ENCODE results near the gene APOL1.
A peak's percentile ranks its signal among the peaks of the same experiment; 100 is the strongest.
"Not testable (repeated sequence)": the region's sequence is repeated elsewhere in the genome, so short reads cannot be mapped to it uniquely, and the experiment has no call there.

APOL1 gene

DNA sequence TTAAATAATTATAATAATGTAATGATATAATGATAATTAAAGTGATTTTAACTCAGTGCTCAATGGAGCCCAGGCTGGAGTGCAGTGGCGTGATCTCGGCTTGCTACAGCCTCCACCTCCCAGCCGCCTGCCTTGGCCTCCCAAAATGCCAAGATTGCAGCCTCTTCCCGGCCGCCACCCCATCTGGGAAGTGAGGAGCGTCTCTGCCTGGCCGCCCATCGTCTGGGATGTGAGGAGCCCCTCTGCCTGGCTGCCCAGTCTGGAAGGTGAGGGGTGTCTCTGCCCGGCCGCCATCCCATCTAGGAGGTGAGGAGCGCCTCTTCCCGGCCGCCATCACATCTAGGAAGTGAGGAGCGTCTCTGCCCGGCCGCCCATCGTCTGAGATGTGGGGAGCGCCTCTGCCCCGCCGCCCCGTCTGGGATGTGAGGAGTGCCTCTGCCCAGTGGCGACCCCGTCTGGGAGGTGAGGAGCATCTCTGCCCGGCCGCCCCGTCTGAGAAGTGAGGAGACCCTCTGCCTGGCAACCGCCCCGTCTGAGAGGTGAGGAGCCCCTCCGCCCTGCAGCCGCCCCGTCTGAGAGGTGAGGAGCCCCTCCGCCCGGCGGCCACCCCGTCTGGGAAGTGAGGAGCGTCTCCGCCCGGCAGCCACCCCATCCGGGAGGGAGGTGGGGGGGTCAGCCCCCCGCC lies 37.6 kb downstream of the APOL1 start:
- DNase-seq (ENCODE audit: low read depth in 1 of 2, low spot score in 1 of 2) = not testable (repeated sequence)

- no peak for DNase-seq (ENCODE audit: low read depth in 1 of 2, low spot score in 1 of 2)
These were observed 39.2 kb downstream of the APOL1 start for GRCh38 chr22:36291831-36292740.

GRCh38 chr22:36292823-36293530 lies 40.0 kb downstream of the APOL1 start:
- DNase-seq (ENCODE audit: low read depth in 1 of 2, low spot score in 1 of 2) = no peak

DNA sequence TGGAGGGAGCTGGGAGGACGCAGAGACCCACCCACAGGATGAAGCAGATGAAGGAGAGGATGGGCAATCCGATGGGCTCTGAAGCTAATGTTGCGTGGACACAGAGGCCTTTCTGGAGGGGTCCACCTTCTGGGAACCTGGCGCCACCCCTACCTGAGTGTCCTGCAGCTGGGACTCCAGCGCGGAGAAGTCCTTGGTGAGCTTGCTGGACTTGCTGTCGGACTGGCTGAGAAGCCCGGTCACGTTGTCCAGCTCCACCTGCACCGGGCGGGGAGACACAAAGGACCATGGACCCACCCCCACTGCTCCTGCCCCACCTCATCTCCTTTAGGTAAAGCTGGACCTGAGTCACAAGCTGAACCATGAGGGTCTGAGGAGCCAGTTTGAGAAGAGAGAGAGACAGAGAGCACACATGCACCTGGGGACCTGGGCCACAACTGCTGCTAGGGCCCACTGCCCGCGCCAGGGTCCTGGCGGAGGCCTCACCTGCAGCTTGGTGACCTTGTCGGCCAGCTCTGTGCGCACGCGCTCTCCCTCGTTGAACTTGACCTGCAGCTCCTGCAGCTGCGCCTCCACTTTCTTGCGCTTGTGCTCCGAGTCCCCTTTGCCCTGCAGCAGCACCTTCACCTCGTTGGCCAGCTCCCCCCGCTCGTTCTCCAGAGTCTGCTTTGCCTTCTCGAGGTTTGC lies 40.8 kb downstream of the APOL1 start:
- no peak for DNase-seq (ENCODE audit: low read depth in 1 of 2, low spot score in 1 of 2)

DNA sequence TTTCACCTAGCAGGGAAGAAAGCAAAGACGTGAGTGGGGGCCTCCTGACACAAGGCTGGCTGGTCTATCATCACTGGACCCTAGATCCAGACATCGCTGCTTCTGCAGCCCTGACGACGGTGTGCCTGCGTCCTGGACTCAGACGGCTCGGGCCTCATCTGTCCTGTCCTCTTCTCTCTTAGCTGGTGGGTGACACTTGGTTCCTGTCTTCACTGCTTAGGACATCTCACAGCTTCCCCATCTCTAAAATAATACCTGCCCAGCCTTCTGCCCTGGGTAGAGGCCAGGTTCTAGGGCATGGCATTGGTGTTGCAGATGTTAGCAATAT lies 41.3 kb downstream of the APOL1 start:
- no peak for DNase-seq (ENCODE audit: low read depth in 1 of 2, low spot score in 1 of 2)

- no peak for DNase-seq (ENCODE audit: low read depth in 1 of 2, low spot score in 1 of 2)
These were observed 41.9 kb downstream of the APOL1 start for GRCh38 chr22:36294801-36295200.

DNA sequence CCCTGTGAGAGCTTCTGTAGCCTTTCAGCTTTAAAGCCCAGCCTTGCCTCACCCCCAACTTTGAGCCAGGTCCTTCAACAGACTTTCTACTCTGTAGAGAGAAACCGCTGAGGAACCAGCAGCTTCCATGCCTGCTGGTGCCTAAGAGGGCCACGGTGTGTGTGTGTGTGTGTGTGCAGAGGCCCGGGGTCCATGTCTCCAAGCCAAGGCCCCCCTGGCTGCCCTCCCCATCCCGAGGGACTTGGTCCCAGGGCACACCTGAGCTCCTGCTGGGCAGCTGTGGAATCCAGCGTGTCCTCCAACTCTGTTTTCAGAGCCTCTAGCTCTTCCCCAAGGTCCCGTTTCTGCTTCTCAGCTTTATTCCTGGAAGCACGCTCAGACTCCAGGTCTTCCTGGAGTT lies 42.3 kb downstream of the APOL1 start:
- DNase-seq (ENCODE audit: low read depth in 1 of 2, low spot score in 1 of 2) = no peak

DNA sequence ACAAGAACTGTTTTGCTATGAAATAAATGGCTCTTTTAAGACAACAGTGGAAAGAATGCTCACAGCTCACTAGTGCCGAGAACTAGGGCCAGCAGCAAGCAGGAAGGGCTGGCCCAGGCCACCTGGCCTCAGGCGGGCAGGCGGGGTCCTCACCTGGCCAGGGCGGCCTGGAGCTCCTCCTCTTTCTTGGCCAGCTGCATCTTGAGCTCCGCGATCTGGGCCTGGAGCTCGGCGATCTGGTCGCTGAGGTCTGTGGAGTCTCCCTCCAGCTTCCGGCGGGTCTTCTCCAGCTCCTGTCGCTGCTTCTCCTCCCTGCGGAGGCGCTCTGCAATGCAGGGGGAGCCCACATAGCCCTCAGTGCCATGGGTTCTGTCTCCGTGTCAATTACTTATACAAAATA lies 43.8 kb downstream of the APOL1 start:
- no peak for DNase-seq (ENCODE audit: low read depth in 1 of 2, low spot score in 1 of 2)

- no peak for DNase-seq (ENCODE audit: low read depth in 1 of 2, low spot score in 1 of 2)
These were observed 44.6 kb downstream of the APOL1 start for GRCh38 chr22:36297568-36297967.

GRCh38 chr22:36298118-36298517 lies 45.2 kb downstream of the APOL1 start:
- no peak for DNase-seq (ENCODE audit: low read depth in 1 of 2, low spot score in 1 of 2)

DNA sequence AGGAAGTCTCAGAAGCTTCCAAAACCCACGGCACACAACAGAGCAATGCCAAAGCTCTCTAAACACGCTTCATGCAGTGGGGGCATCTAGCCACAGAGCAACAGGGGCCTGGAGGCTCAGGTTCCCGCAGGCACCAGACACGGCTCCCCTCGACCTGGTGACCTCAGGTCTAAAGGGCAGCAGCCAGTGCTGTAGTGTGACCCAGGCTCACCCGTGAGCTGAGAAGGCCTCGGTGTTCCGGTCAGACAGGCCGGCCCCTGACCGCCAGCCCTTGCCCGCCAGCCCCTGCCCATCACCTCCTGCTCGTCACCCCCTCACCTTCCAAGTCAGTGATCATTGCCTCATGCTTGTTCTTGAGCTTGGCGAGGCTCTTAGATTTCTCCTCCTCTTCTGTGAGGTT lies 45.7 kb downstream of the APOL1 start:
- DNase-seq (ENCODE audit: low read depth in 1 of 2, low spot score in 1 of 2) = no peak

GRCh38 chr22:36299295-36299694 lies 46.4 kb downstream of the APOL1 start:
- DNase-seq (ENCODE audit: low read depth in 1 of 2, low spot score in 1 of 2) = no peak

- DNase-seq (ENCODE audit: low read depth in 1 of 2, low spot score in 1 of 2) = no peak
These were observed 47.0 kb downstream of the APOL1 start for GRCh38 chr22:36299911-36300310.

DNA sequence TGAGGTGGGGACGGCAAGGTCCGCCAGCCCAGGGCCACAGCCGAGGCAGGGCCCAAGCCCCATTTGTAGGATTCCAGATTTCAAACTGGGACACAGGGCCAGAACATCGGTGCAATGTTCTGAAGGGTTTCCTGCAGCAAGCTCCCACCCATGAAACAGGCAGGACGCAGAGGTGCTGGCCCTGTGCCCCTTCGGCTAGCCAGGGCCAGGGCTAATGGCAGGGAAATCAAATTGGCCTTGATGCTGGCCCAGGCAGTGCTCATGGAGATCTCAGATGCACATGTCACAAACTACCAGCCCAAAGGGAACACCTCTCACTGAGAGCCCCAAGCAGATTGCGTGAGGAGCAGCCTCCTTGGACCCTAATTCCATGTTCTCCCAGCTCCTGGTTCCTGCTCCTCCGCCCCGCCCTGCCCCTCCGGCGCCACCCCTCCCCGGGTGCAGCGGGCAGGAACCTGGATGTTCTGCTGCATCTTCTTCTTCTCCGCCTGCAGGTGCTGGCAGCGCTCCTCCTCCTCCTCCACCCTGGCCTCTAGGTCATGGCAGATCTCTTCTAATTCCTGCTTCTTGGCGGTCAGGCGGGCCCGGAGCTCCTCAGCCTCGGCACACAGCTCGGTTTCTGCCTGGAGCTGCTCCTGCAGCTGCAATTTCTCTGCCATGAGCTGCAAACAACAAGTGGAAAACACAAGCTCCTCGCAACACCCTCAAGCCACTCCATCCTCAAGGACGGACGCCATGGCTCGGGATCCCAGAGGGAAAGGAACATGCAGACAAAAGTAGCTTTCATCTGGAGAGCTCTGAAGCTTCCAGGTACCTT lies 47.7 kb downstream of the APOL1 start:
- no peak for DNase-seq (ENCODE audit: low read depth in 1 of 2, low spot score in 1 of 2)

GRCh38 chr22:36301384-36301828 lies 48.5 kb downstream of the APOL1 start:
- DNase-seq (ENCODE audit: low read depth in 1 of 2, low spot score in 1 of 2) = peak; percentile 74 to 76

GRCh38 chr22:36301851-36302250 lies 48.9 kb downstream of the APOL1 start:
- DNase-seq (ENCODE audit: low read depth in 1 of 2, low spot score in 1 of 2) = no peak

GRCh38 chr22:36302439-36303114 lies 49.6 kb downstream of the APOL1 start:
- DNase-seq (ENCODE audit: low read depth in 1 of 2, low spot score in 1 of 2) = no peak

DNA sequence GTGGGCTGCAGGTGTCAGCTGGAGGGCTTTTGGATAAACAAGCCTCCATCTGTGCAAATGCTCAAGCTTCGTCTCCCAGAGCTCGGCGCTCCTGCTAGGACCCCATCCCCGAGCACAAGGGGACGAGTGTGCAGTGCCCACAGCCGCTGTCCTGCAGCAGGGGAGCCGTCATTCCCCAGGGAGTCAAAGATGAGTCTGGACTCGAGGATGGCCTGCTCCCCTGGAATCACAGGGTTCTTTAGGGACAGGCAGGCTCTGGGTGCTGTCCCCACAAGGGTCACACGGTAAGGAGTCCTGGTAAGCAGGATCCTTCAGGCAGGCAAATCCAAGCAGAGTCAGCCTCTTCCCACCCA lies 50.2 kb downstream of the APOL1 start:
- DNase-seq (ENCODE audit: low read depth in 1 of 2, low spot score in 1 of 2) = no peak

DNA sequence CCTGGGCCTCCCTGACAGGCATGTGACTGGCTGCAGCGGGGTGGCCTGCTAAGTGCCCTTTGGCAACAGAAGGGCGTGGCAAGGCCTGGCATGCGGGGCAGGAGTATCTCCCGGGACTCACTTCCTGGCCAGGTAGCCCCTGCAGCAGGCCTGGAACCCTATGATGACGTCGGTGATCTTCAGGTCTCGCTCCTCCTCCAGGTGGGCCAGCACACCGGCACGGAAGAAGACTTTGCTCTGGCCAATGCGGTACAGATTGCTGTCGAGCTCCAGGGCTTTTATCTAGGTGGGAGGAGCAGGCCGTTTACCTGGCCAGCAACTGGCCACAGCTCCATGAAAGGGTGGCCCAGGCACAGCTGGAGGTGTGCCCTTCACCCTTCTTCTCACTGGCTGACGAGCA lies 50.9 kb downstream of the APOL1 start:
- no peak for DNase-seq (ENCODE audit: low read depth in 1 of 2, low spot score in 1 of 2)

- DNase-seq (ENCODE audit: low read depth in 1 of 2, low spot score in 1 of 2) = no peak
These were observed 51.5 kb downstream of the APOL1 start for GRCh38 chr22:36304429-36304828.
